Neural progenitor cell (in vitro differentiated cells): Measurements from ENCODE around the gene TUSC2. TPM values are rescaled to one million over a fixed set of nuclear protein-coding genes. Genes with fewer than 3 reads are reported as not detected.

Experiments used
- DNase-seq: peaks from one replicate; pipeline ENCODE4 v3.0.0-alpha.2; 2016; ENCODE audit warnings: low spot score
- H2AFZ ChIP-seq: fragments of 200-600 bp; sonication (generic); replicated peaks from 2 replicates; pipeline ENCODE4 v1.6.1; 2016; ENCODE audit warnings: antibody characterized with exemption
- H3F3A ChIP-seq: fragments of 200-600 bp; sonication (generic); 2 replicates; pipeline ENCODE4 v1.6.1; 2016; ENCODE audit warnings: antibody characterized with exemption, low read depth
- H3K27ac ChIP-seq: fragments of 200-600 bp; sonication (generic); 2 replicates; pipeline ENCODE4 v1.5.1; 2016; ENCODE audit warnings: mild to moderate bottlenecking
- H3K27me3 ChIP-seq: fragments of 200-600 bp; sonication (generic); 2 replicates; pipeline ENCODE4 v1.6.1; 2016; ENCODE audit warnings: mild to moderate bottlenecking, moderate library complexity
- H3K36me3 ChIP-seq: fragments of 200-600 bp; sonication (generic); 2 replicates; pipeline ENCODE4 v1.5.1; 2016
- H3K4me1 ChIP-seq: fragments of 200-600 bp; sonication (generic); 2 replicates; pipeline ENCODE4 v1.6.1; 2016; ENCODE audit warnings: mixed run types
- H3K4me2 ChIP-seq: fragments of 200-600 bp; sonication (generic); 2 replicates; pipeline ENCODE4 v1.6.1; 2016
- H3K4me3 ChIP-seq: fragments of 200-600 bp; sonication (generic); 2 replicates; pipeline ENCODE4 v1.5.1; 2016
- H3K79me2 ChIP-seq: fragments of 200-600 bp; sonication (generic); 2 replicates; pipeline ENCODE4 v1.6.1; 2016; ENCODE audit warnings: low read depth
- H3K9ac ChIP-seq: fragments of 200-600 bp; sonication (generic); 2 replicates; pipeline ENCODE4 v1.6.1; 2016
- H3K9me3 ChIP-seq: fragments of 200-600 bp; sonication (generic); 2 replicates; pipeline ENCODE4 v1.5.1; 2016; ENCODE audit warnings: low read depth
- H4K20me1 ChIP-seq: fragments of 200-600 bp; sonication (generic); 2 replicates; pipeline ENCODE4 v1.6.1; 2016; ENCODE audit warnings: low read depth
- H3K27ac Mint-ChIP-seq: 3 replicates; pipeline ENCODE4 v1.8.0; 2021; ENCODE audit warnings: mixed read lengths
- H3K27me3 Mint-ChIP-seq: 2 replicates; pipeline ENCODE4 v1.8.0; 2022; ENCODE audit warnings: low read depth, mild to moderate bottlenecking, inconsistent platforms, moderate library complexity, mixed read lengths; ENCODE audit not compliant: insufficient read depth
- H3K36me3 Mint-ChIP-seq: 3 replicates; pipeline ENCODE4 v1.8.0; 2021; ENCODE audit warnings: mixed read lengths
- H3K4me1 Mint-ChIP-seq: 3 replicates; pipeline ENCODE4 v1.8.0; 2021; ENCODE audit warnings: mixed read lengths
- H3K4me3 Mint-ChIP-seq: 3 replicates; pipeline ENCODE4 v1.8.0; 2021; ENCODE audit warnings: mild to moderate bottlenecking, moderate library complexity, mixed read lengths
- H3K9me3 Mint-ChIP-seq: 3 replicates; pipeline ENCODE4 v1.8.0; 2020; ENCODE audit warnings: mixed read lengths
- EZH2 ChIP-seq: fragments of 200-600 bp; sonication (generic); IDR thresholded peaks from 2 replicates; pipeline ENCODE4 v1.6.1; 2017; ENCODE audit warnings: antibody characterized with exemption, mild to moderate bottlenecking, moderate library complexity
- EZH2phosphoT487 ChIP-seq: fragments of 200-600 bp; sonication (generic); IDR thresholded peaks from 2 replicates; pipeline ENCODE4 v1.6.1; 2017; ENCODE audit warnings: antibody characterized with exemption
- total RNA-seq: library from RNA; depleted of rRNA; stranded (reverse); fragments of >200 nt; gene quantifications from 2 replicates; pipeline ENCODE4 v1.2.3, GENCODE V29; 2015; ENCODE audit warnings: low replicate concordance
- TF ChIP-seq, protein P1 (sequence below): fragments of 200-600 bp; sonication (generic); IDR thresholded peaks from 2 replicates; pipeline ENCODE4 v1.5.1; 2017; ENCODE audit warnings: antibody characterized with exemption, mild to moderate bottlenecking

The TUSC2 gene
- total RNA-seq, 1 donor from 2014 or later: 14.9 TPM

DNA sequence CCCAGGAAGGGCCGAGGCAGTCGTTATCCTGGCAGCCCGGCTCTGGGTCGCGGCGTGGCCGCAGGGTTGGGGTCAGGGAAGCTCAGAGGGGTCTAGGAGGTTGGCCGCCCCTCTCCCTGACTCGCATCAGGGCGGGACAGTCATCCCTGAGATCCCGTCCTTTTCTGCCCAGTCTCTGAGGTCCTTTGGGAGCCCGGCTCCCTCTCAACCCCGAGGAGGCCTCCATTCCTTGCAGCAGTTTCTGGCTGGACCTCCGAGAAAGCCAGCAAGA lies 6.0 kb downstream of the TUSC2 start:
- no peak overlapping the region for H3K9ac ChIP-seq
- Mint-ChIP-seq H3K27me3 (peaks cover 4% of the 10 kb centered on the region), H3K27ac (no peak overlapping the region), H3K9me3 (no peaks in the 10 kb centered on the region), H3K4me3 (peak overlapping the region; percentile 88), H3K4me1 (peaks cover 51% of the 10 kb centered on the region), H3K36me3 (peaks cover 20% of the 10 kb centered on the region)
- H2AFZ ChIP-seq: peak overlapping the region; percentile 30
- H3K79me2 ChIP-seq: peaks cover 45% of the 10 kb centered on the region
- H4K20me1 ChIP-seq: peaks cover 37% of the 10 kb centered on the region
- peaks cover 35% of the 10 kb centered on the region for H3F3A ChIP-seq
- H3K4me2 ChIP-seq: peak overlapping the region; percentile 88
- peaks cover 30% of the 10 kb centered on the region for H3K4me1 ChIP-seq
- no peaks in the 10 kb centered on the region for H3K9me3 ChIP-seq
- DNase-seq: no peak
- no peaks in the 10 kb centered on the region for H3K36me3 ChIP-seq
- no peaks in the 10 kb centered on the region for H3K27me3 ChIP-seq
- TF ChIP-seq, protein P1, sequence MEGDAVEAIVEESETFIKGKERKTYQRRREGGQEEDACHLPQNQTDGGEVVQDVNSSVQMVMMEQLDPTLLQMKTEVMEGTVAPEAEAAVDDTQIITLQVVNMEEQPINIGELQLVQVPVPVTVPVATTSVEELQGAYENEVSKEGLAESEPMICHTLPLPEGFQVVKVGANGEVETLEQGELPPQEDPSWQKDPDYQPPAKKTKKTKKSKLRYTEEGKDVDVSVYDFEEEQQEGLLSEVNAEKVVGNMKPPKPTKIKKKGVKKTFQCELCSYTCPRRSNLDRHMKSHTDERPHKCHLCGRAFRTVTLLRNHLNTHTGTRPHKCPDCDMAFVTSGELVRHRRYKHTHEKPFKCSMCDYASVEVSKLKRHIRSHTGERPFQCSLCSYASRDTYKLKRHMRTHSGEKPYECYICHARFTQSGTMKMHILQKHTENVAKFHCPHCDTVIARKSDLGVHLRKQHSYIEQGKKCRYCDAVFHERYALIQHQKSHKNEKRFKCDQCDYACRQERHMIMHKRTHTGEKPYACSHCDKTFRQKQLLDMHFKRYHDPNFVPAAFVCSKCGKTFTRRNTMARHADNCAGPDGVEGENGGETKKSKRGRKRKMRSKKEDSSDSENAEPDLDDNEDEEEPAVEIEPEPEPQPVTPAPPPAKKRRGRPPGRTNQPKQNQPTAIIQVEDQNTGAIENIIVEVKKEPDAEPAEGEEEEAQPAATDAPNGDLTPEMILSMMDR: no peak
- no peak for TF ChIP-seq EZH2phosphoT487
- no peak for TF ChIP-seq EZH2
- H3K27ac ChIP-seq: no peak overlapping the region
- peak overlapping the region; percentile 84 for H3K4me3 ChIP-seq

DNA sequence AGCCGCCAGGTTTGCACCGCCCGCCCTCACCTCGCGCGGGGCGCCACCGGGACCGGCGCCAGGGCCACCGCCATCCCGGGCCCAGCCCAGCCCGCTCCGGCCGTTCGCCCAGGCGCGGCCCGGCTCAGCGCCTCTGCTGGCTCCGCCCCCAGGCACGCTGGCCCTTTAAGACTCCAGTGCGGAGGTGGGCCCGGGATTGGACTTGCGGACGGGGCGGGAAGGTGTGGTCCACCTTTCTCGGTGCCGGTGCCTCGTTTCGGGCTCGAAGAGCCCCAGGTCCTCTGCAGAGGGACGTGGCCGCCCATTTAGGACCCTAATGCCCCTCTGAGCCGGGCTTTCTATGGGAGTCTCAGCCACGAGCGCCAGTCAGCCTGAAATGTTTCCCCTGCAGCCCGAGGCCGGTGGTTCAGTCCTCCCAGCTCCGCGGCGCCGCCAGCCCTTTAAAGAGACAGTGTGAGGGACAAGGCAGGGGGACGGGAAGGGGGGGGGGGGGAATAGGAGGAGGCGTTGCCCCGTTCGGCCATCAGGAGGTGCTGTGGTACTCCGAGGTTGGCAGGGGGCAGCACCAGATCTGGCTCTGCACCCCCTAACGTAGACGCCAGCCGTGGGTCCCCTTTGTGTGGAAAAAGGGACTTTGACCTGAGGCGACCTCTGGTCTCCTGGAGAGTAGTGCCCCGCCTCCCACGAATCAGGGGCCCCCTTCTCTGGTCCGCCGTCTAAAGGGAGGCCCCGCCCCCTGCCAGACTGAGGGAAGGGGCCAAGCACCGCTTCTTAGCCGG lies 6.5 kb downstream of the TUSC2 start:
- H3K27me3 Mint-ChIP-seq: peaks cover 4% of the 10 kb centered on the region
- Histone ChIP-seq H3K9me3 (no peaks in the 10 kb centered on the region), H3K4me1 (peaks cover 28% of the 10 kb centered on the region), H3K36me3 (no peaks in the 10 kb centered on the region), H2AFZ (peak overlapping the region; percentile 95), H3K79me2 (peaks cover 40% of the 10 kb centered on the region), H3K9ac (peak overlapping the region; percentile 91), H3K27ac (peak overlapping the region; percentile 99), H3K27me3 (no peaks in the 10 kb centered on the region), H3K4me2 (peak overlapping the region; percentile 88), H4K20me1 (peaks cover 36% of the 10 kb centered on the region), H3F3A (peaks cover 35% of the 10 kb centered on the region), H3K4me3 (peak overlapping the region; percentile 84)
- TF ChIP-seq EZH2: no peak
- TF ChIP-seq, protein P1: peak; percentile 76
- peak; percentile 97 for DNase-seq
- H3K9me3 Mint-ChIP-seq: no peaks in the 10 kb centered on the region
- H3K27ac Mint-ChIP-seq: peak overlapping the region; percentile 100
- H3K36me3 Mint-ChIP-seq: peaks cover 22% of the 10 kb centered on the region
- peaks cover 47% of the 10 kb centered on the region for H3K4me1 Mint-ChIP-seq
- H3K4me3 Mint-ChIP-seq: peak overlapping the region; percentile 88

DNA sequence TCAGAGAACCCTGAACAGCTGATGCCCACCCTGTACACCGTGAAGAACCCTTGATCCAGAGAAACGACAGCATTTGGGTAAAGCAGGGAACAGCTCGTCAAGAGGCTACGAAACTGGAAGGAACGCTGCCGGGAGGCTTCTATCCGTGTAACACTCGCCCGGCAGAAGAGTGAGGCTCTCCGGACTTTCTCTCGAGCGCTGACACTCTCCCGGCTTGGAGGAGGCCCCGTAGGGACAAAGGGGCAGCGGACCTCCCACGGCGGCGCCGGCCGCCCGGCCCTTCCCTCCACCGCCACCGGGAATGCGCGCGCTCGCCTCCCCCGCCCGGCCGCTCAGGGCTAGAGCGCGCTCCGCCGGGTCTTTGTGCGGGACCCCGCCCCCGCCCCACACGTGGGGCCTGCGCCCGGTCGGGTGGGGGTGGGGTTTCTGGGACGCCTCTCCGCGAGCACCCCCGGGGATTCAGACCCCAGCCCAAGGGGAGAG lies 7.1 kb downstream of the TUSC2 start:
- H3K4me3 Mint-ChIP-seq: peak overlapping the region; percentile 99
- Histone ChIP-seq H3K9me3 (no peaks in the 10 kb centered on the region), H3K4me1 (peaks cover 28% of the 10 kb centered on the region), H3F3A (peaks cover 35% of the 10 kb centered on the region), H3K4me2 (peak overlapping the region; percentile 88), H2AFZ (peak overlapping the region; percentile 95), H3K9ac (peak overlapping the region; percentile 91), H3K4me3 (peak overlapping the region; percentile 84), H4K20me1 (peaks cover 36% of the 10 kb centered on the region), H3K36me3 (no peaks in the 10 kb centered on the region), H3K27ac (peak overlapping the region; percentile 99), H3K27me3 (no peaks in the 10 kb centered on the region), H3K79me2 (peaks cover 37% of the 10 kb centered on the region)
- H3K27ac Mint-ChIP-seq: peak overlapping the region; percentile 98
- peaks cover 49% of the 10 kb centered on the region for H3K4me1 Mint-ChIP-seq
- H3K9me3 Mint-ChIP-seq: no peaks in the 10 kb centered on the region
- peaks cover 4% of the 10 kb centered on the region for H3K27me3 Mint-ChIP-seq
- H3K36me3 Mint-ChIP-seq: peaks cover 26% of the 10 kb centered on the region
- DNase-seq: peak; percentile 97
- TF ChIP-seq EZH2 (no peak), EZH2phosphoT487 (no peak)
- TF ChIP-seq, protein P1: no peak
